ENCODE measurements around the gene STMP1. TPM values are rescaled to one million over a fixed set of nuclear protein-coding genes. Genes with fewer than 3 reads are reported as not detected.

The STMP1 gene
- 16.7 and 17.2 TPM in 2 replicates for total RNA-seq

DNA sequence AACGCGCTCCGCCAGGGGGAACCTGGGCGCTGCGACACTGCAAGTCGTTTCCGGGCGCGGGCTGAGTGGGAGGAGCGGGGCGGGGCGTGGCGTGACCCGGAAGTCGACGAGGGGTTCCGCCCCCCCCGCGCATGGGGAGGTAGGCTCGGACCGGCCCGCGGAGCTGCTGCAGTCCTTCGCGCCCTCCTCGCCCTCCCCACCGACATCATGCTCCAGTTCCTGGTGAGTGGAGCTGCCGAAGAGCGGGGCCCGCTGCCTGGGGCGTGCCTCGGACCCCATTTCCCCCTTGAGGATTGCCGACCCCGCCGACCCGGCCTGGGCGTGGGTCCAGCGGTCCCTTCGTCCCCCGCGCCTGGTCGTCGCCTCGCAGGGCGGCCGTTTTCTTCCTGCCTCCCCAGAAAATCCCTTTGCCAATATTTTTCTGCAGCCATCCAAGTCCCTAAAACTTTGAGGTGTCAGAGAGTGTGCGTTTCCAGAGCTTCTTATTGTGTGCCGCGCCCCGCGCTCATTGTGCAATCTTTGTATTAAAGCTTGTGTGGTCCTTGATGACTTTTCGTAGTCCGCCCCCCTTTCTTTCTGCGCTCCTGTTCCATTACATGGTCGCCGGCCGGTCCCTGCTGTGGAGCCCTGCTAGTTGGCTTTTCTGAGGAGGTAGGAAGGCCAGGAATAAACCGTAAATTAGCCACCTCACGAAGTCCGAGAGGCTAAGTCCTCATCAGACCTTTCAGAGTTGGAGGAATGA is at the start of gene STMP1:
Gene STMP1, plus strand, starts transcription at position 142 of the 742 bp plus-strand sequence.

Other genes starting within 250 kb of the STMP1 start
- 8.5 and 11.5 TPM in 2 replicates for gene CNOT4, start 152.4 kb upstream of the STMP1 start, total RNA-seq
- 78.9 and 80.6 TPM in 2 replicates for gene NUP205, start 104.6 kb upstream of the STMP1 start, total RNA-seq
- gene SLC13A4, start 65.7 kb downstream of the STMP1 start, total RNA-seq: not detected in 2 replicates
- gene FAM180A, start 86.3 kb downstream of the STMP1 start, total RNA-seq: not detected in 2 replicates

All from airway epithelial cell (primary cell).